Activated T-cell treated with anti-CD3 and anti-CD28 coated beads, Interleukin-2, amount 50 U/mL, for 24 hours (primary cell): ENCODE measurements around the gene PRDX5.

Experiments
- DNase-seq: peaks from one replicate; pipeline ENCODE4 v3.0.0-alpha.2; 2020
- H3K27ac Mint-ChIP-seq: 2 replicates; pipeline ENCODE4 v1.8.0; 2020; ENCODE audit warnings: mild to moderate bottlenecking, mixed read lengths
- H3K27me3 Mint-ChIP-seq: 2 replicates; pipeline ENCODE4 v1.8.0; 2020; ENCODE audit warnings: mixed read lengths
- H3K36me3 Mint-ChIP-seq: 2 replicates; pipeline ENCODE4 v1.8.0; 2020; ENCODE audit warnings: low read depth, mixed read lengths
- H3K4me1 Mint-ChIP-seq: 2 replicates; pipeline ENCODE4 v1.8.0; 2020; ENCODE audit warnings: low read depth, mixed read lengths
- H3K4me3 Mint-ChIP-seq: 2 replicates; pipeline ENCODE4 v1.8.0; 2020; ENCODE audit warnings: mild to moderate bottlenecking, moderate library complexity, mixed read lengths
- H3K9me3 Mint-ChIP-seq: 2 replicates; pipeline ENCODE4 v1.8.0; 2020; ENCODE audit warnings: mixed read lengths

PRDX5 gene

DNA sequence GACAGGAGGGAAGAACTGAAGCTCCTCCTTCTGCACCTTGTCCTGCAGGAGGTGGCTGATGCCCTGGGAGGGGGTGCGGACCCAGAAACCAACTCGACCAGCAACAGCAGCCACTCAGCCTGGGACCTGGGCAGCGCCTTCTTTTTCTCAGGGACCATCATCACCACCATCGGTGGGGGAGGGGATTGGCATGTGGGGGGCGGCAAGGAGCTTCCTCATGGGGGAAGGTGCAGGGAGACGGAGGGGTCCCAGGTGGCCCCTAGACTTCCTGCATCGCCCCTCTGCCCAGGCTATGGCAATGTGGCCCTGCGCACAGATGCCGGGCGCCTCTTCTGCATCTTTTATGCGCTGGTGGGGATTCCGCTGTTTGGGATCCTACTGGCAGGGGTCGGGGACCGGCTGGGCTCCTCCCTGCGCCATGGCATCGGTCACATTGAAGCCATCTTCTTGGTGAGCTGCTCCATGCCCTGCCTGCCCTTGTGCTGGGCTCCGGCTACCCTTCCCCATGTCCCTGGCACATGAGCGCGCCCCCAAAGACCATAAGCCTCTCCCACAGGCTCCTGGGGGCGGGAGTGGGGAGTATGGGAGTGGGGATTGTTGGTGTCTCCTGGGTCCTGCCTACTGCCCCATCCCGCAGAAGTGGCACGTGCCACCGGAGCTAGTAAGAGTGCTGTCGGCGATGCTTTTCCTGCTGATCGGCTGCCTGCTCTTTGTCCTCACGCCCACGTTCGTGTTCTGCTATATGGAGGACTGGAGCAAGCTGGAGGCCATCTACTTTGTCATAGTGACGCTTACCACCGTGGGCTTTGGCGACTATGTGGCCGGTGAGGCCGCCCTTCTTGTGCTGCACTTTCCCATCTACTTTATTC, 20.9 kb upstream of the PRDX5 start:
- Mint-ChIP-seq H3K4me3 (no peak overlapping the region), H3K4me1 (peaks cover 22% of the 10 kb centered on the region), H3K9me3 (no peaks in the 10 kb centered on the region), H3K27ac (no peak overlapping the region), H3K27me3 (peaks cover 92% of the 10 kb centered on the region), H3K36me3 (no peaks in the 10 kb centered on the region)
- DNase-seq = no peak

DNA sequence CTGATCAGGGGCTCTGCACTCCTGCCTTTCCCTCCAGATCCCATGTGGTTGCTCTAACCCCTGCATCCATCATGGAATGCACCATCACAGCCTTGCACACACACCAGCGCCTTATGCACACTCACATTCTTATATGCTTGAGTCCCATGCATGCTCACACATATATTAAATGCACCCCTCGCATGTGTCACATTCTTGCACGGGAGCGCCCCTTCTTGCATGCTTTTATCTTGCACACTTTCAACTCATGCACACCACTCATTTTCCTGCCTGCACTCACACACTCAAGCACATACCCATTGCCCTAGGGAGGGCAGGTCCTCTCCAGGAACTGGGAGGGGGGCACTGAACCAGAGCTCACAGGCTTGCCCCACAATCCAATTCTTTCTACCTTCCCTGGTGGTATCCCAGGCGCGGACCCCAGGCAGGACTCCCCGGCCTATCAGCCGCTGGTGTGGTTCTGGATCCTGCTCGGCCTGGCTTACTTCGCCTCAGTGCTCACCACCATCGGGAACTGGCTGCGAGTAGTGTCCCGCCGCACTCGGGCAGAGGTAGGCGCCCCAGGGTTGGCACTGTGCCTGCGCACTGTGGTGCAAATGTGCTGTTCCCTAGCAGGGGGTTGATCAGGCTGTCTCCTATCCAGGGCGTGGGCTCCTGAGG, 20.1 kb upstream of the PRDX5 start:
- peaks cover 87% of the 10 kb centered on the region for H3K27me3 Mint-ChIP-seq

DNA sequence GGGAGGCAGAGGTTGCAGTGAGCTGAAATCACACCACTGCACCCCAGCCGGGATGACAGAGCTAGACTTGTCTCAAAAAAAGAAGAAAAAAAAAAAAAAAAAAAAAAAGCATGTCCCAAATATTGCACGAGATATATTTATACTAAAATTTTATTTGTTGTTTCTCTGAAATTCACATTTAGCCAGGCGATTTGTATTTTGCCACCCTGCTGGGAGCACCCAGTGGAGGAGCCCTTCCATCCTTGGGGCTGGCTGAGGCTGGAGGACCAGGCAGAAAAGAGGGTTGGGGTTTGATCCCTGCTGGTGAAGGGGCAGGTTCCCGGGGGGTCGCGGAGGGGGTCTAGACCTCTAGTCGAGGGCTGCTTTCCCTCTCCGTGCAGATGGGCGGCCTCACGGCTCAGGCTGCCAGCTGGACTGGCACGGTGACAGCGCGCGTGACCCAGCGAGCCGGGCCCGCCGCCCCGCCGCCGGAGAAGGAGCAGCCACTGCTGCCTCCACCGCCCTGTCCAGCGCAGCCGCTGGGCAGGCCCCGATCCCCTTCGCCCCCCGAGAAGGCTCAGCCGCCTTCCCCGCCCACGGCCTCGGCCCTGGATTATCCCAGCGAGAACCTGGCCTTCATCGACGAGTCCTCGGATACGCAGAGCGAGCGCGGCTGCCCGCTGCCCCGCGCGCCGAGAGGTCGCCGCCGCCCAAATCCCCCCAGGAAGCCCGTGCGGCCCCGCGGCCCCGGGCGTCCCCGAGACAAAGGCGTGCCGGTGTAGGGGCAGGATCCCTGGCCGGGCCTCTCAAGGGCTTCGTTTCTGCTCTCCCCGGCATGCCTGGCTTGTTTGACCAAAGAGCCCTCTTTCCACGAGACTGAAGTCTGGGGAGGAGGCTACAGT, 18.7 kb upstream of the PRDX5 start:
- Mint-ChIP-seq H3K9me3 (no peaks in the 10 kb centered on the region), H3K4me3 (peak overlapping the region; percentile 54), H3K27me3 (peaks cover 76% of the 10 kb centered on the region), H3K27ac (no peak overlapping the region), H3K36me3 (no peaks in the 10 kb centered on the region), H3K4me1 (peaks cover 28% of the 10 kb centered on the region)
- no peak for DNase-seq

More for the DNA sequence above, 20.1 kb upstream of the PRDX5 start:
- no peak for DNase-seq
- Mint-ChIP-seq H3K27ac (no peak overlapping the region), H3K9me3 (no peaks in the 10 kb centered on the region), H3K36me3 (no peaks in the 10 kb centered on the region), H3K4me1 (peaks cover 22% of the 10 kb centered on the region), H3K4me3 (no peak overlapping the region)

DNA sequence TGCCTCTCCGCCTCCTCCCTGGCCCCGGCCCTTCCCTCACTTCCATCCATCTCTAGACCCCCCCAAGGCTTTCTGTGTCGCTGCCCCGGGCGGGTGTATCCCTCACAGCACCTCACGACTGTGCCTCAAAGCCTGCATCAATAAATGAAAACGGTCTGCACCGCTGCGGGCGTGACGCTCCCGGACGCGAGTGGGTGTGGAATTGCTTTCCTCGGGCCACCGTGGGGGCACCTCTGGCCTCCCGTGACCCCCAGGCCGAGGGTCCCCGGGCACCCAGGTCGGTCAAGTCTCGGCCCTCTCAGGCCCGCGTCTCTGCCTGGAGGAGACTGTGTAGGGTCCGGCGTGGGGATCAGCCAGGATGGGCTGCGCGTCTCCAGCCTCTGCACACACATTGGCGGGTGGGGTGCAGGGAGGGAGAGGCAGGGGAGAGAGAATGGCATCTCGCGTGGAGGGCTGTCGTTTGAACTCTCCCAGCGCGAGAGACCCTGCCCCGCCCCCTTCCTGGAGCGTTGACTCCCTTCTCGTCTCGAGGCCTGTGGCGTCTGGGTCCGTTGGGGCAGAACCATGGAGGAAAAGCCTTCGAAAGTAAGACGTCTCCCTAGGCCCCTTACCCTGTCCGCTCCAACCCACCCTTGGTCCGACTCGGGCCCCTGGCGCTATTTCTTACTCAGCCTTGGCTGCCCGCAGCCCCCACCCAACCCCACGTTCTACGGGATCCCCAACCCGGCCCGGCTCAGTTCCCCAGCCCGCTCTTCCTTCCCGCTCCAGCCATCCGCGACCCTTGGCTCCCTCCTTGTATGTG, 17.9 kb upstream of the PRDX5 start, which contains the start of gene CATSPERZ:
Gene CATSPERZ (plus strand): TSS at position 512 of the 802 bp plus-strand sequence. CDS start 53 bp downstream, at position 565.
- Mint-ChIP-seq H3K9me3 (no peaks in the 10 kb centered on the region), H3K36me3 (peaks cover 4% of the 10 kb centered on the region), H3K27me3 (peaks cover 70% of the 10 kb centered on the region), H3K4me3 (peak within 1 kb of the TSS; percentile 57), H3K4me1 (peaks cover 33% of the 10 kb centered on the region), H3K27ac (no peak within 1 kb of the TSS)
- DNase-seq = peak; percentile 51

DNA sequence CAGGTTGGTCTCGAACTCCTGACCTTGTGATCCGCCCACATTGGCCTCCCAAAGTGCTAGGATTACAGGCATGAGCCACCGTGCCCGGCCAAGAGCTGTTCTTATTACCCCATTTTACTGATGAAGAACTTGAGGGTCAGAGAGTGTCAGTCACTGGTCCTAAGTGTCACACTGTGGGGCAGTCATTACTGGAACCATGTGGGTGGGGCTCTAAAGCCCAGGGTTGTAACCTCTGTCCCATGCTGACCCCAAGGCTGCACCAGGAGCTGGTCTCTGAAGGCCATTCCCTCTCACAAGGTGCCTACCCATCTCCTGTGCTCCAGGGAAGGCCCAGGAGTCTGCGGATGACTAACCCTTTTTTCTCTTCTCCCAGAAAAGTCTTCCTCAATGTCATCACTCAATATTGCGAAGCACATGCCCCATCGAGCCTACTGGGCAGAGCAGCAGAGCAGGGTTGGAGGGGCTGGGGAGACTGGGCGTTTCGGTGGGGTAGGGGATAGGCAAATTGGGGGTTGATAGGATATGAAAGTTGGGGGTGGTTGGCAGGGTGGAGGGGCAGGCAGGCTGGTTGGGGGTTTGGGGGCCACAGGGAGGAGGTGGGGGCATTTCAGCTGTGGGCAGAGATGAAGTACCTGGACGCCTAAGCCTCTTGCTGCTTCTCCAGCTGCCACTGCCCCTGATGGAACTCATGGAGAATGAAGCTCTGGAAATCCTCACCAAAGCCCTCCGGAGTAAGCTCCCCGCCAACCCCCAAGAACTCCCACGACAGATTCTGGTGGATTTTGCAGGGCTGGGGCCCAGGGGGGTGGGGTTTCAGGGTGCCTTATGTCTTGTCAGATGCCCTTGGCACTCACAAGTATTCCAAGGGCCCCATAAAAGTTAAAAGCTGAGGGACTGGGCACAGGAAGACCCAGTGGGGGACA, 14.6 kb upstream of the PRDX5 start:
- DNase-seq = no peak
- H3K9me3 Mint-ChIP-seq = no peaks in the 10 kb centered on the region
- peaks cover 37% of the 10 kb centered on the region for H3K27me3 Mint-ChIP-seq
- H3K36me3 Mint-ChIP-seq = peaks cover 24% of the 10 kb centered on the region
- peak overlapping the region; percentile 86 for H3K4me3 Mint-ChIP-seq
- peaks cover 43% of the 10 kb centered on the region for H3K4me1 Mint-ChIP-seq
- peak overlapping the region; percentile 99 for H3K27ac Mint-ChIP-seq

DNA sequence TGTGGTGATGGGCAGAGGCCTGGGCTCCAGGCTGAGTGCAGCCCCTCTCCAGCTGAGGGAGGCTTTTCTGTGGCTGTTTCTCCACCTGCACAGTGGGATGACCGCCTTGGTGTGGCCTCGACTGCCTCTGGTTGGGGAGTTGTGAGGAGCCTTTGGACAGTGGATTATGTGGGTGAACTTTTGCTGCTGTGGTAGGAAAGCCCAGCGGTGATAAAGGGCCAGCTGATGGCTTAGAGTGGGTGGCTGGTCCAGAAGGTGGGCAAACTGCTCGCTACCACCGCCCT, 13.9 kb upstream of the PRDX5 start:
- DNase-seq = no peak
- no peaks in the 10 kb centered on the region for H3K9me3 Mint-ChIP-seq
- peak overlapping the region; percentile 86 for H3K4me3 Mint-ChIP-seq
- H3K36me3 Mint-ChIP-seq = peaks cover 27% of the 10 kb centered on the region
- peak overlapping the region; percentile 99 for H3K27ac Mint-ChIP-seq
- peaks cover 31% of the 10 kb centered on the region for H3K27me3 Mint-ChIP-seq
- peaks cover 43% of the 10 kb centered on the region for H3K4me1 Mint-ChIP-seq

DNA sequence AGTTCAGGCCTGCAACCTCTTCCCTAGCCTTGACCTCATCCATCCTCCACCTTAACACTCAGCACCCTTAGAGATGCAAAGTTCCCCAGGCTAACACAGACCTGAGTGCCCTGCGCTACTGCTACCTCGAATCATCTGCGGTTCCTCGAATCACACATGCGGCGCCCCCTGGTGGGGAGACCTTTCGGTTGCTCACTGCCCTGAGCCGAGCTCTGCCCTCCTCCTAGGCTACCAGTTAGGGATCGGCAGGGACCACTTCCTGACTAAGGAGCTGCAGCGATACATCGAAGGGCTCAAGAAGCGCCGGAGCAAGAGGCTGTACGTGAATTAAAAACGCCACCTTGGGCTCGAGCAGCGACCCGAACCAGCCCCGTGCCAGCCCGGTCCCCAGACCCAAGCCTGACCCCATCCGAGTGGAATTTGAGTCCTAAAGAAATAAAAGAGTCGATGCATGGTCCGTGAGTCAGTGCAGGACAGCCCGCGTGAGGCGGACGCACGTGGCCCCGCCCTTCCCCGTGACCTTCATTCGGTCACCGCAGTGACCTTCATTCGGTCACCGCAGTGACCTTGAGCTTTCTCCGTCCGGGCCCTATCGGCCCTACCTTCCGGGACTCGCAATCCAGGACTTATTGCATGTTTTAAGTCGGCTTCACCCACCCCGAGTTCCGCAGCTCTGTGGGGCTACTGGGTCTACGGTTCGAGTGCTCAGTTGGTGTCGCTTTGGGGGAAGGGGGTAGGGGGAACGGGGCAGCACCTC, 13.4 kb upstream of the PRDX5 start:
- Mint-ChIP-seq H3K27me3 (peaks cover 26% of the 10 kb centered on the region), H3K9me3 (no peaks in the 10 kb centered on the region), H3K36me3 (peaks cover 32% of the 10 kb centered on the region), H3K27ac (peak overlapping the region; percentile 99), H3K4me1 (peaks cover 45% of the 10 kb centered on the region), H3K4me3 (peak overlapping the region; percentile 86)
- DNase-seq = peak; percentile 96

DNA sequence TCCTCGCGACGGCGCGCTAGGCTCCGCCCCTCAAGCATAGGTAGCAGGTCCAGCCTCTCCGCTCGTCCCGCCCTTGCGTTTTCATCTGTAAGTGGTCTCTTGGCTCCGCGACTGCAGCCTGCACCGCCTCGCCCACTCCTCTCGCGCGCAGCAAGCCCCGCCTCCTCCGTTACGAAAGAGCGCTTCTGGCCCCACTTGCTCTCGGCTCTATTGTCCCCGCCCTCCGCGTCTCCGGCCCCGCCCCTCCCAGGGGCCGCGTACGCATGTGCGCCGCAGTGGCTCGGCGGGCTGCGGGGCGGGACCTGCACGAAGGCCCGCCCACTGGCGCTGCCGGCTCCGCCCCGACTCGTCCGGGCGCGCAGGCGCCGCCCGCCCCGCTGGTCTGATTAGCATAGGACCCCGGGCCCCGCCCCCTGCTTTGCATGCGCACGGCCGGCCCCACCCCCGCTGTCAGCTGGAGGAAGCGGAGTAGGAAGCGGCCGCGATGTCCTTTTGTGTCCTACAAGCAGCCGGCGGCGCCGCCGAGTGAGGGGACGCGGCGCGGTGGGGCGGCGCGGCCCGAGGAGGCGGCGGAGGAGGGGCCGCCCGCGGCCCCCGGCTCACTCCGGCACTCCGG, 12.7 kb upstream of the PRDX5 start, which contains the start of gene ESRRA:
Gene ESRRA (plus strand): TSS at position 450 of the 616 bp plus-strand sequence. CDS start 1,656 bp downstream, outside the sequence.
- Mint-ChIP-seq H3K4me3 (peak within 1 kb of the TSS; percentile 96), H3K9me3 (no peaks in the 10 kb centered on the region), H3K27ac (peak within 1 kb of the TSS; percentile 99)

DNA sequence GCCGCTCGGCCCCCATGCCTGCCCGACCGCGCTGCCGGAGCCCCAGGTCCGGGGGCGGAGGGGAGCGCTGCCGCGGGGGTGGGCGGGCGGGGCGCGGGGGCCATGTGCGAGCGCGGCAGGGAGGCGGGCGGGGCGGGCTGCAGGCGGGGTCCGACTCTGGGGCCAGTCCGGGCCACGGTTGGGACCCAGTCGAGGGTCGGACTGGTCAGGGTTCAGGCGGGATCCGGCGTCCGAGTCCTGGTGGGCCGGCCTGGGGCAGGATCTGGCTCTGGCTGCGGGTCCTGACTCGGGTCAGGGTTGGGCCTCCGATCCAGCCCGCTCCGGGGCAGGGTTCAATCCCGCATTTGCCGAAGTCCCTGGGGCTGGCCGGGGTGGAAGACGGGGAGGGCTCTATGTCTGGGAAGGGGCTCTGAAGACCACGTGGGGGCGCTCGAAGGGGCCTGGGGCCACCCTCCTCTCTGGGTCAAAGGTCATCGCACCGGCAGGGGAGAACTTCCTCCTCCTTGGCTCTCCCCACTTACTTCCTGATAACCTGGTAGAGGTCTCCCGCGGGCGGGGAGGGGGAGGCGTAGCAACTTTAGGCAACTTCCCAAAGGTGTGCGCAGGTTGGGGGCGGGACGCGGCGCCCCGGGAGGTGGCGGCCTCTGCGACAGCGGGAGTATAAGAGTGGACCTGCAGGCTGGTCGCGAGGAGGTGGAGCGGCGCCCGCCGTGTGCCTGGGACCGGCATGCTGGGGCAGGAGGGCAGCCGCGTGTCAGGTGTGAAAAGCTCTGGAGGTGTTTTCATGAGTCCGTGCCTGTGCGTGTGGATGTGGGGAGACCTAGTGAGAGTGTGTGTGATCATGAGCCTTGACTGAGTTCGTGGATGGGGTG, 12.0 kb upstream of the PRDX5 start:
- H3K4me1 Mint-ChIP-seq = peaks cover 39% of the 10 kb centered on the region
- H3K9me3 Mint-ChIP-seq = no peaks in the 10 kb centered on the region
- H3K27ac Mint-ChIP-seq = peak overlapping the region; percentile 94
- peaks cover 40% of the 10 kb centered on the region for H3K36me3 Mint-ChIP-seq
- peaks cover 12% of the 10 kb centered on the region for H3K27me3 Mint-ChIP-seq
- H3K4me3 Mint-ChIP-seq = peak overlapping the region; percentile 96
- DNase-seq = peak; percentile 83

More for the DNA sequence above, 12.7 kb upstream of the PRDX5 start, which contains the start of gene ESRRA:
- Mint-ChIP-seq H3K27me3 (peaks cover 20% of the 10 kb centered on the region), H3K4me1 (peaks cover 44% of the 10 kb centered on the region), H3K36me3 (peaks cover 36% of the 10 kb centered on the region)
- peak; percentile 99 for DNase-seq

DNA sequence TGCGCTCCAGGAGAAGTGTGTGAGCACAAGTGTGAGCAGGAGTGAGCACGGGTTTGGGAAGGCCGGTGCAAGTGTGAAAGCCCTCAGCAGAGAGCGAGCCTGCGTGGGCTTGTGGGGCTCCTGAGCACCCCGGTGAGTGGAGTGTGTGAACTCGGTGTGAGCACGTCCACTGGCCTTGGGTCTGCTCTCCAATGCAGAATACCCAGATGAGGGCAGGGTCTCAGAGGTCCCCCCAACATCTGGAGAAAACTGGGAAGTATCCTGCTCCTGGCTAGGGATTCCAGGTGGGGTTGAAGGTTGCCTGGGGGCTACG, 11.4 kb upstream of the PRDX5 start:
- peak overlapping the region; percentile 96 for H3K4me3 Mint-ChIP-seq
- no peak for DNase-seq
- peaks cover 9% of the 10 kb centered on the region for H3K27me3 Mint-ChIP-seq
- H3K27ac Mint-ChIP-seq = peak overlapping the region; percentile 94
- peaks cover 39% of the 10 kb centered on the region for H3K4me1 Mint-ChIP-seq
- H3K9me3 Mint-ChIP-seq = no peaks in the 10 kb centered on the region
- H3K36me3 Mint-ChIP-seq = peaks cover 43% of the 10 kb centered on the region

DNA sequence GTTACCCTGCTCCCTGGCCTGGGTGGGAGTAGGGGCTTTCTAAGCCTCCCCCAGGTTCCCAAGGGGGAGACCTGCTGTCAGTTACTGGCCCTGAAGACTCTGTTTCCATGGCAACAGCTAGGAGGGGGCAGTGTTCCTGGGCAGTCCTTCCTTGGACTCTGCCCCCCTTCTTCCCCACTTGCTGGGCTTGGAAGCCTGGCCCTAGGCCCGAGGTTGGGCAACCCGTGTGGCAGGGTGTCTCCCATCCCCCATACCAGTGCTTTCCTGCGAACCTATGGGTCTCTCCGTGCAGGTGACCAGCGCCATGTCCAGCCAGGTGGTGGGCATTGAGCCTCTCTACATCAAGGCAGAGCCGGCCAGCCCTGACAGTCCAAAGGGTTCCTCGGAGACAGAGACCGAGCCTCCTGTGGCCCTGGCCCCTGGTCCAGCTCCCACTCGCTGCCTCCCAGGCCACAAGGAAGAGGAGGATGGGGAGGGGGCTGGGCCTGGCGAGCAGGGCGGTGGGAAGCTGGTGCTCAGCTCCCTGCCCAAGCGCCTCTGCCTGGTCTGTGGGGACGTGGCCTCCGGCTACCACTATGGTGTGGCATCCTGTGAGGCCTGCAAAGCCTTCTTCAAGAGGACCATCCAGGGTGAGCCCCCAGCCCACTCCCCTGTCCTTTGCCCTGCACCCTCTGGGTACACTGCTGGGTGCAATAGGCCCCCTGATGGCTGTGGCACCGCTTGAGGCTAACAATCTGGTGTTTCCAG, 10.9 kb upstream of the PRDX5 start:
- no peak for DNase-seq
- Mint-ChIP-seq H3K9me3 (no peaks in the 10 kb centered on the region), H3K4me1 (peaks cover 39% of the 10 kb centered on the region), H3K27ac (peak overlapping the region; percentile 94), H3K4me3 (peak overlapping the region; percentile 96), H3K27me3 (peaks cover 4% of the 10 kb centered on the region), H3K36me3 (peaks cover 44% of the 10 kb centered on the region)
